WTC11 (cell line): ENCODE results near the gene RUNX1. TPM values are rescaled to one million over a fixed set of nuclear protein-coding genes. Genes with fewer than 3 reads are reported as not detected.
A peak's percentile ranks its signal among the peaks of the same experiment; 100 is the strongest.

ENCODE experiments used
- ATAC-seq: fragments of 200-7000 bp; cut with Tn5 transposase; 2 replicates; pipeline ENCODE4 v1.10.0; 2021; ENCODE audit warnings: mild to moderate bottlenecking, moderate library complexity
- CTCF ChIA-PET: fragments of 300-600 bp; sonication (Branson Sonifier 250); formaldehyde crosslinking; loops from one replicate; lab custom pipeline; 2021; ENCODE audit warnings: antibody characterized with exemption; lab: Charles Lee
- POLR2A ChIA-PET: fragments of 350-600 bp; sonication (Branson Sonifier 250); formaldehyde crosslinking; loops from one replicate; lab custom pipeline; 2021; ENCODE audit warnings: antibody characterized with exemption; lab: Charles Lee
- DNase-seq: peaks from one replicate; pipeline ENCODE4 v3.0.0; 2021; ENCODE audit warnings: low spot score
- H3K27ac Mint-ChIP-seq: 2 replicates; pipeline ENCODE4 v1.8.0; 2021; ENCODE audit warnings: mixed read lengths
- H3K27me3 Mint-ChIP-seq: 2 replicates; pipeline ENCODE4 v1.8.0; 2021; ENCODE audit warnings: low read depth, mild to moderate bottlenecking, moderate library complexity, mixed read lengths
- H3K36me3 Mint-ChIP-seq: 2 replicates; pipeline ENCODE4 v1.8.0; 2021; ENCODE audit warnings: mixed read lengths
- H3K4me1 Mint-ChIP-seq: 2 replicates; pipeline ENCODE4 v1.8.0; 2022; ENCODE audit warnings: mixed read lengths
- H3K4me3 Mint-ChIP-seq: 2 replicates; pipeline ENCODE4 v1.8.0; 2021; ENCODE audit warnings: mild to moderate bottlenecking, moderate library complexity, mixed read lengths
- H3K9me3 Mint-ChIP-seq: 2 replicates; pipeline ENCODE4 v1.8.0; 2021; ENCODE audit warnings: mixed read lengths
- CBFB ChIP-seq: sonication (generic); formaldehyde crosslinking; IDR thresholded peaks from 2 replicates; pipeline ENCODE4 v1.8.1; 2022; ENCODE audit warnings: mild to moderate bottlenecking, low read depth, missing genetic modification reagents
- CDX4 ChIP-seq: fragments of 250-450 bp; sonication (Bioruptor Pico); IDR thresholded peaks from 2 replicates; pipeline ENCODE4 v1.9.0; 2021; ENCODE audit warnings: moderate library complexity, mild to moderate bottlenecking, inconsistent platforms, borderline replicate concordance
- ELF4 ChIP-seq: sonication (generic); formaldehyde crosslinking; IDR thresholded peaks from 2 replicates; pipeline ENCODE4 v1.8.1; 2022; ENCODE audit warnings: low read depth, mild to moderate bottlenecking, moderate library complexity, missing genetic modification reagents
- EMX1 ChIP-seq: fragments of 250-450 bp; sonication (Bioruptor Pico); IDR thresholded peaks from 2 replicates; pipeline ENCODE4 v1.8.0; 2021; ENCODE audit warnings: mild to moderate bottlenecking
- FOXP4 ChIP-seq: sonication (generic); formaldehyde crosslinking; IDR thresholded peaks from 2 replicates; pipeline ENCODE4 v1.8.0; 2022; ENCODE audit warnings: mild to moderate bottlenecking, missing genetic modification reagents
- GRHL2 ChIP-seq: fragments of 250-450 bp; sonication (Bioruptor Pico); IDR thresholded peaks from 2 replicates; pipeline ENCODE4 v1.8.0; 2022; ENCODE audit warnings: mild to moderate bottlenecking, moderate library complexity; ENCODE audit not compliant: insufficient replicate concordance, severe bottlenecking
- HMGXB4 ChIP-seq: sonication (generic); formaldehyde crosslinking; IDR thresholded peaks from 2 replicates; pipeline ENCODE4 v1.8.1; 2023; ENCODE audit warnings: mild to moderate bottlenecking, moderate library complexity, missing genetic modification reagents
- MAX ChIP-seq: sonication (generic); formaldehyde crosslinking; IDR thresholded peaks from 2 replicates; pipeline ENCODE4 v1.8.0; 2022; ENCODE audit warnings: mild to moderate bottlenecking, missing genetic modification reagents
- MLX ChIP-seq: sonication (generic); formaldehyde crosslinking; IDR thresholded peaks from 2 replicates; pipeline ENCODE4 v1.8.1; 2023; ENCODE audit warnings: mild to moderate bottlenecking, missing genetic modification reagents, moderate library complexity
- NR1H2 ChIP-seq: sonication (generic); formaldehyde crosslinking; IDR thresholded peaks from 2 replicates; pipeline ENCODE4 v1.9.0; 2021; ENCODE audit warnings: mild to moderate bottlenecking, moderate library complexity, missing genetic modification reagents
- NR2C2 ChIP-seq: sonication (generic); formaldehyde crosslinking; IDR thresholded peaks from 2 replicates; pipeline ENCODE4 v1.8.0; 2022; ENCODE audit warnings: mild to moderate bottlenecking, missing genetic modification reagents
- OVOL2 ChIP-seq: fragments of 250-450 bp; sonication (Bioruptor Pico); IDR thresholded peaks from 2 replicates; pipeline ENCODE4 v1.9.0; 2021; ENCODE audit warnings: mild to moderate bottlenecking, borderline replicate concordance
- RELA ChIP-seq: sonication (generic); formaldehyde crosslinking; IDR thresholded peaks from 2 replicates; pipeline ENCODE4 v1.8.1; 2022; ENCODE audit warnings: missing genetic modification reagents, mild to moderate bottlenecking, borderline replicate concordance
- TCF7 ChIP-seq: sonication (generic); formaldehyde crosslinking; IDR thresholded peaks from 2 replicates; pipeline ENCODE4 v1.8.0; 2022; ENCODE audit warnings: mild to moderate bottlenecking, low read depth, missing genetic modification reagents, moderate library complexity
- USF1 ChIP-seq: sonication (generic); formaldehyde crosslinking; IDR thresholded peaks from 2 replicates; pipeline ENCODE4 v1.8.0; 2022; ENCODE audit warnings: mild to moderate bottlenecking, missing genetic modification reagents
- USF2 ChIP-seq: sonication (generic); formaldehyde crosslinking; IDR thresholded peaks from 2 replicates; pipeline ENCODE4 v1.8.1; 2023; ENCODE audit warnings: mild to moderate bottlenecking, missing genetic modification reagents, moderate library complexity
- ZNF138 ChIP-seq: sonication (generic); formaldehyde crosslinking; conservative IDR thresholded peaks from 2 replicates; pipeline ENCODE4 v1.8.1; 2022; ENCODE audit warnings: mild to moderate bottlenecking, moderate library complexity, missing genetic modification reagents
- ZNF317 ChIP-seq: sonication (generic); formaldehyde crosslinking; IDR thresholded peaks from 2 replicates; pipeline ENCODE4 v1.8.1; 2023; ENCODE audit warnings: low read depth, mild to moderate bottlenecking, moderate library complexity, missing genetic modification reagents, borderline replicate concordance
- ZNF396 ChIP-seq: fragments of 250-450 bp; sonication (Bioruptor Pico); IDR thresholded peaks from 2 replicates; pipeline ENCODE4 v1.8.0; 2021; ENCODE audit warnings: mild to moderate bottlenecking, moderate library complexity, borderline replicate concordance
- ZNF512 ChIP-seq: sonication (generic); formaldehyde crosslinking; IDR thresholded peaks from 2 replicates; pipeline ENCODE4 v1.8.1; 2022; ENCODE audit warnings: missing genetic modification reagents, borderline replicate concordance
- total RNA-seq: library from RNA; stranded (reverse); gene quantifications from 3 replicates; pipeline ENCODE4 v1.2.3, GENCODE V29; 2021

RUNX1 gene
- total RNA-seq, 1 experiment from 2014 or later: 2.2 TPM

- TF ChIP-seq MAX (CRISPR knock-in tag) (no peak), ELF4 (CRISPR knock-in tag) (no peak), MLX (CRISPR knock-in tag) (no peak)
Observed at GRCh38 chr21:34887105-34887442, 162.0 kb downstream of the RUNX1 start (continued).

GRCh38 chr21:34886240-34887104 is 162.6 kb downstream of the RUNX1 start:
- Mint-ChIP-seq H3K36me3 (no peaks in the 10 kb centered on the region), H3K4me3 (peak overlapping the region; percentile 87), H3K27me3 (peaks cover 81% of the 10 kb centered on the region), H3K27ac (no peak overlapping the region), H3K9me3 (no peaks in the 10 kb centered on the region), H3K4me1 (peaks cover 27% of the 10 kb centered on the region)
- CTCF ChIA-PET: interaction anchor here (0.6 to 6.5 kb wide), 11 partner anchors 28 to 953 kb away, joined by 3 to 80 read pairs (median 4); no protein-coding TSS in a partner anchor
- POLR2A ChIA-PET: interaction anchor here (0.9 to 1.1 kb wide), 2 partner anchors 19 to 141 kb away, joined by 3 read pairs; no protein-coding TSS in a partner anchor
- no peak for ATAC-seq
- DNase-seq: peak; percentile 46
- TF ChIP-seq ZNF138 (CRISPR knock-in tag): no peak
- 0 out of 2 replicates have a peak, but pooled peaks have one; percentile 21 for TF ChIP-seq HMGXB4 (CRISPR knock-in tag)
- peak; percentile 50; the same call in 1 of the 2 replicates for TF ChIP-seq FOXP4 (CRISPR knock-in tag)
- TF ChIP-seq CBFB (CRISPR knock-in tag): no peak
- TF ChIP-seq NR1H2 (CRISPR knock-in tag): no peak
- TF ChIP-seq OVOL2 (CRISPR knock-in tag): no peak
- TF ChIP-seq ZNF396: no peak
- no peak for TF ChIP-seq RELA
- no peak for TF ChIP-seq ZNF512 (CRISPR knock-in tag)

- CTCF ChIA-PET: interaction anchor here (0.7 to 6.5 kb wide), 7 partner anchors 28 to 954 kb away, joined by 3 to 80 read pairs (median 4); no protein-coding TSS in a partner anchor
- Mint-ChIP-seq H3K27ac (no peak overlapping the region), H3K36me3 (no peaks in the 10 kb centered on the region), H3K9me3 (no peaks in the 10 kb centered on the region), H3K4me1 (peaks cover 25% of the 10 kb centered on the region), H3K4me3 (peak overlapping the region; percentile 87), H3K27me3 (peaks cover 78% of the 10 kb centered on the region)
- POLR2A ChIA-PET: interaction anchor here (1.1 kb wide), 1 partner anchor 18 kb away, joined by 3 read pairs; no protein-coding TSS in a partner anchor
- ATAC-seq (no peak), DNase-seq (peak; percentile 47)
- TF ChIP-seq NR2C2: no peak
- no peak for TF ChIP-seq EMX1
- TF ChIP-seq CDX4 (CRISPR knock-in tag): no peak
- TF ChIP-seq USF2 (CRISPR knock-in tag): no peak
- no peak for TF ChIP-seq TCF7
- no peak for TF ChIP-seq USF1 (CRISPR knock-in tag)
- no peak for TF ChIP-seq ZNF317
- TF ChIP-seq GRHL2 (CRISPR knock-in tag): no peak
Observed at GRCh38 chr21:34885626-34886239, 163.4 kb downstream of the RUNX1 start.
